ENCODE measurements around the gene CD55. TPM values are rescaled to one million over a fixed set of nuclear protein-coding genes. Genes with fewer than 3 reads are reported as not detected.

The CD55 gene
- total RNA-seq, 1 experiment from 2014 or later = 159 TPM

- BruUV-seq (replicated peaks) = no TSS peak
- H3K27me3 Mint-ChIP-seq (ENCODE audit: insufficient read depth, unreplicated experiment) = no peaks in the 10 kb centered on the region
- DNase-seq (ENCODE audit: unreplicated experiment) = no peak
- intact Hi-C loops (cut with micrococcal nuclease) = no loop called here
- CTCF ChIA-PET = no interaction called here
- TF ChIP-seq, protein P1, sequence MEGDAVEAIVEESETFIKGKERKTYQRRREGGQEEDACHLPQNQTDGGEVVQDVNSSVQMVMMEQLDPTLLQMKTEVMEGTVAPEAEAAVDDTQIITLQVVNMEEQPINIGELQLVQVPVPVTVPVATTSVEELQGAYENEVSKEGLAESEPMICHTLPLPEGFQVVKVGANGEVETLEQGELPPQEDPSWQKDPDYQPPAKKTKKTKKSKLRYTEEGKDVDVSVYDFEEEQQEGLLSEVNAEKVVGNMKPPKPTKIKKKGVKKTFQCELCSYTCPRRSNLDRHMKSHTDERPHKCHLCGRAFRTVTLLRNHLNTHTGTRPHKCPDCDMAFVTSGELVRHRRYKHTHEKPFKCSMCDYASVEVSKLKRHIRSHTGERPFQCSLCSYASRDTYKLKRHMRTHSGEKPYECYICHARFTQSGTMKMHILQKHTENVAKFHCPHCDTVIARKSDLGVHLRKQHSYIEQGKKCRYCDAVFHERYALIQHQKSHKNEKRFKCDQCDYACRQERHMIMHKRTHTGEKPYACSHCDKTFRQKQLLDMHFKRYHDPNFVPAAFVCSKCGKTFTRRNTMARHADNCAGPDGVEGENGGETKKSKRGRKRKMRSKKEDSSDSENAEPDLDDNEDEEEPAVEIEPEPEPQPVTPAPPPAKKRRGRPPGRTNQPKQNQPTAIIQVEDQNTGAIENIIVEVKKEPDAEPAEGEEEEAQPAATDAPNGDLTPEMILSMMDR (IDR thresholded peaks at IDR 0.05; ENCODE audit: unreplicated experiment) = no peak
- H3K36me3 Mint-ChIP-seq (ENCODE audit: insufficient read depth, unreplicated experiment) = no peaks in the 10 kb centered on the region
- no peak overlapping the region for H3K27ac Mint-ChIP-seq (ENCODE audit: low read depth, unreplicated experiment)
- H3K4me1 Mint-ChIP-seq (ENCODE audit: insufficient read depth, unreplicated experiment) = peaks cover 30% of the 10 kb centered on the region
- POLR2A ChIA-PET = no interaction called here
- no peaks in the 10 kb centered on the region for H3K9me3 Mint-ChIP-seq (ENCODE audit: unreplicated experiment)
- no peak overlapping the region for H3K4me3 Mint-ChIP-seq (ENCODE audit: unreplicated experiment)
These were observed 6.7 kb upstream of the CD55 start for GRCh38 chr1:207314816-207315215.

DNA sequence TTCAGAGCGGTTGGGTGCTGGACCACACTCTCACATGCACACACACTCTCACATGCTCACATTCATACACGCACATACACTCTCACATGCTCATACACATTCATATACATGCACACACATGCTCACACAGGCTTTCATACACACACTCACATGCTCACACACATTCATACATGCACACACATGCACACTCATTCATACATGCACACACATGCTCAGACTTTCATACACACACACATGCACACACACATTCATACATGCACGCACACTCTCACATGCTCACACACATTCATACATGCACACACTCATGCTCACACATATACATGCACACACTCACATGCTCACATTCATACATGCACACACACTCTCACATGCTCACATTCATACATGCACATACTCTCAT is 6.0 kb upstream of the CD55 start:
- H3K36me3 Mint-ChIP-seq (ENCODE audit: insufficient read depth, unreplicated experiment) = no peaks in the 10 kb centered on the region

DNA sequence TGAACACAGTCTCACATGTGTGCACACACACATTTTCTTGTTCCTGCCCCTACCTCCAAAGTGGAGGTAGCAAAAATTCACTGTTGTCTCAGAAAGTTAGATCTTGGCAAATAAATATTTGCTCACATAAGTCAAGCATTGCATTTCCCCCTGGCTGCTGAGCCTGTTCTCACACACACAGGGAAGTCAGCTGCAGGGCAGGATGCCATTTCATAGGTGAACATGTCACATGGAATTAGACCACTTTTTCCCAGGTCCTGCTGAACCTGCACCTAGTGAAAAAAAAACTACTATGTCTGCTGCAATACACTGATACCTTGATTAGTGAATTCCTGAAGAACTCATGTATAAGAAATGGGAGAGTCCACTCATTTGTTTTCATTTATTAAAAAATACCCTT is 5.3 kb upstream of the CD55 start:
- no peak for DNase-seq (ENCODE audit: unreplicated experiment)
- intact Hi-C loops (cut with micrococcal nuclease) = no loop called here
- no TSS peak for BruUV-seq (replicated peaks)
- ChIA-PET POLR2A (interaction anchor here (0.8 to 2.1 kb wide), 12 partner anchors 9 to 284 kb away, joined by 3 to 10 read pairs (median 4); no protein-coding TSS in a partner anchor), CTCF (interaction anchor here (0.8 to 1.9 kb wide), 5 partner anchors 72 to 158 kb away, joined by 3 to 5 read pairs (median 4); no protein-coding TSS in a partner anchor)
- no peak overlapping the region for H3K4me3 Mint-ChIP-seq (ENCODE audit: unreplicated experiment)
- no peak overlapping the region for H3K27ac Mint-ChIP-seq (ENCODE audit: low read depth, unreplicated experiment)
- H3K9me3 Mint-ChIP-seq (ENCODE audit: unreplicated experiment) = no peaks in the 10 kb centered on the region
- peaks cover 30% of the 10 kb centered on the region for H3K4me1 Mint-ChIP-seq (ENCODE audit: insufficient read depth, unreplicated experiment)
- TF ChIP-seq, protein P1 (IDR thresholded peaks at IDR 0.05; ENCODE audit: unreplicated experiment) = no peak
- no peaks in the 10 kb centered on the region for H3K36me3 Mint-ChIP-seq (ENCODE audit: insufficient read depth, unreplicated experiment)
- no peaks in the 10 kb centered on the region for H3K27me3 Mint-ChIP-seq (ENCODE audit: insufficient read depth, unreplicated experiment)

More for the DNA sequence above, 6.0 kb upstream of the CD55 start:
- intact Hi-C loops (cut with micrococcal nuclease) = no loop called here
- Mint-ChIP-seq H3K4me3 (ENCODE audit: unreplicated experiment) (no peak overlapping the region), H3K27me3 (ENCODE audit: insufficient read depth, unreplicated experiment) (no peaks in the 10 kb centered on the region), H3K4me1 (ENCODE audit: insufficient read depth, unreplicated experiment) (peaks cover 26% of the 10 kb centered on the region), H3K9me3 (ENCODE audit: unreplicated experiment) (no peaks in the 10 kb centered on the region), H3K27ac (ENCODE audit: low read depth, unreplicated experiment) (no peak overlapping the region)
- POLR2A ChIA-PET = interaction anchor here (0.8 to 1.9 kb wide), 5 partner anchors 11 to 284 kb away, joined by 3 to 9 read pairs (median 4); no protein-coding TSS in a partner anchor
- BruUV-seq (replicated peaks) = no TSS peak
- CTCF ChIA-PET = interaction anchor here (1.5 to 1.9 kb wide), 2 partner anchors 71 to 89 kb away, joined by 4 to 5 read pairs; no protein-coding TSS in a partner anchor
- TF ChIP-seq, protein P1 (IDR thresholded peaks at IDR 0.05; ENCODE audit: unreplicated experiment) = no peak
- no peak for DNase-seq (ENCODE audit: unreplicated experiment)

- BruUV-seq (replicated peaks) = no TSS peak
- peak overlapping the region; percentile 13 for H3K27ac Mint-ChIP-seq (ENCODE audit: low read depth, unreplicated experiment)
- peaks cover 32% of the 10 kb centered on the region for H3K4me1 Mint-ChIP-seq (ENCODE audit: insufficient read depth, unreplicated experiment)
- intact Hi-C loops (cut with micrococcal nuclease) = no loop called here
- no peak overlapping the region for H3K4me3 Mint-ChIP-seq (ENCODE audit: unreplicated experiment)
- H3K27me3 Mint-ChIP-seq (ENCODE audit: insufficient read depth, unreplicated experiment) = no peaks in the 10 kb centered on the region
- CTCF ChIA-PET = interaction anchor here (0.7 to 1.9 kb wide), 7 partner anchors 72 to 846 kb away, joined by 3 to 5 read pairs (median 3); partner anchors contain the start of gene IKBKE
- POLR2A ChIA-PET = interaction anchor here (0.7 to 2.1 kb wide), 15 partner anchors 9 to 285 kb away, joined by 3 to 10 read pairs (median 4); no protein-coding TSS in a partner anchor
- TF ChIP-seq, protein P1 (IDR thresholded peaks at IDR 0.05; ENCODE audit: unreplicated experiment) = no peak
- no peaks in the 10 kb centered on the region for H3K9me3 Mint-ChIP-seq (ENCODE audit: unreplicated experiment)
- peak; percentile 80 for DNase-seq (ENCODE audit: unreplicated experiment)
- H3K36me3 Mint-ChIP-seq (ENCODE audit: insufficient read depth, unreplicated experiment) = no peaks in the 10 kb centered on the region
These were observed 4.7 kb upstream of the CD55 start for GRCh38 chr1:207316622-207317391.

Data from MCF 10A (cell line).